NCI-H2081 treated with DMSO at 0.1 percent for 48 hours (cell line): ENCODE measurements around the gene CP.
A peak's percentile ranks its signal among the peaks of the same experiment; 100 is the strongest.

Experiments used
- DNase-seq: peaks from one replicate; lab custom pipeline; 2025; lab: John Stamatoyannopoulos, UW

Gene CP

DNA sequence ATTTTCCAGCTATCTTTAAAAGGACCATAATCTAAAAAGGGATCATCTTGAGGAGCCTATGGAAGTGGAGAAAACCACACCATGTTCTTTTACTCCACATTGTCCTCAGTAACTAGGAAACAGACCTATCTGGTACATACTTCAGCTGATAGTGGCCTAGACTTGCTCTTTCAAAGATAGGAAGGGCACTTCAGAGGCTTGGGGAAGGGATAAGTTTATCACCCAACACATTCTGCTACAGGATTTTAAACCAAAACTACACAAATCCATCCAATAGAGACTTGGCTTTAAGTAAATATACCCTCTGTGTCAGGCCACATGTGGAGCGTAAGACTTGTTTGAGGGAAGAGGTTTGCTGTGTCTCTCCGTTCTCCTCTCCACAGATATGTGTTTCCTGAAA is 35.4 kb downstream of the CP start:
- no peak for DNase-seq

DNA sequence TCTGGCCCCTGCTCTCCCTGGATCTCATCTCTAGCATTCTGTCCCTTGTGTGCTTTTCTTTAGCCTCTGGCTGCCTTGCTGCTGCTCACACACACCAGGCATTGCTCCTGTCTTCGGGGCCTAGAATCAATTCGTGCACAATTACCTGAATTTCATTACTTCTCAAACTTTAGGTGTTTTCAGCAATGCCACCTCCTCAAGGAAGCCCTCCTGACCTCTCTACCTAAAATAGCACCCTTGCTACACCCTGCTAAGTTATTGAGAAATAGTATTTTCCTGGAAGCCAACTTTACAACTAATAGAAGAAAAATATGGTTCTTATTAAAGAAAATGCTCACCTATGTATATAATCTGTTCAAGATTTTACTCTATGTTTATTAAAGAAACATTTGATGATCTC is 40.4 kb downstream of the CP start:
- DNase-seq = no peak

DNA sequence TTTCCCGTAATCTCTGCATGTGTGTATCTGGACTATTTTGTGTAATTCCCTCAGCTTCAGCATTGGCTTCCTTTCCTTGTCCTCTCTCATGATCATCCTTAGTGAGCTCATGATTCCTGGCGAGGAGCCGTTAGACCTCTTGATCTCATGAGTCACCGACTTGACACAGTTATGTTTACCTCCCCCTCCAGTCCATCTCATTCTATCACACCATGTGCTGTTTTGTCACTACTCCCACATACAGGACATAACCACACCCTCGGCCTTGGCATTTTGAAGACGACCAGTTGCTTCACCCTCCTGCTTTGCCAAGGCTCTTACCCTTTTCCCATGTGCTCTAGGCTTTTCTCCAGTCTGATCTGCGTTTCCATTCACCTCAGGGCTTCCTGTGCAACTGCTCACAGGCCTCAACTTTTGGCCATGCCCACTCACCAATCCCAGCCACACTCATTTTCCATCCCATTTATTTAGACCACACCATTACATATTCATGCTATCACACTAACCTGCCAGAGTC is 41.5 kb downstream of the CP start:
- no peak for DNase-seq

DNA sequence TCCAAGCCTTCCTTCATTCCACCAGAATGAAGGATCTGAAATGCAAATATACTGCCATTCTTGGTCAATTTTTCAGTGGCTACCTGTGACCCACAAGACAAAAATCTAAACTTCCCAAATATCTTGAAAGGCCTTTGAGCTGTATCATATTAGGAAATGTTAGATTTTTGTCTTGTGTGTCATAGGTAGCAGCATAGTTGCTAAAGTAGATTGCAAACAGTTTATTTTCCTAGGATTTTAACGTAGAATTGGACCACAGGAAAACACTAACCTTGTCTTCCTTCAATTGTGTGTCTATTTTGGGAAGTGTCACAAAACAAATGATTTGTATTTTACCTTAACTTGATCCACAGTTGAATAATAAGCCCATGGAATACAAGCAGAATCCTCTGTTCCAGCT is 42.4 kb downstream of the CP start:
- DNase-seq = no peak

DNA sequence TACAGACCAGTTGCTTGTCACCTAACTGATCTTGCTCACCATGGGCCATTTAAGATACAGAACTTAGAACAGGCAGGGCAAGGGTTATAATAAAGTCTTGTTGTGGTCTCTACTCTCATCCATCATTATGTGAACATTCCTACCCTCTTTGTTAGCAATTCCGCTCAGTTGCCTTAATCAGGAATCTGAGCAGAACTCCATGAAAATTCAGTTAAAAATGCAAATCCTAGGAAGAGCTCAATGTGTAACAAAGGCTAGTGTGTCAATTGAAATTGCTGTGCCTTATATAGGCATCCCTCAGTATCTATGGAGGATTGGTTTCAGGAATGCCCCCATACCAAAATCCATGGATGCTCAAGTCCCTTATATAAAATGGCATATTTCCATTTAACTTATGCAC is 44.5 kb downstream of the CP start:
- DNase-seq = no peak

DNA sequence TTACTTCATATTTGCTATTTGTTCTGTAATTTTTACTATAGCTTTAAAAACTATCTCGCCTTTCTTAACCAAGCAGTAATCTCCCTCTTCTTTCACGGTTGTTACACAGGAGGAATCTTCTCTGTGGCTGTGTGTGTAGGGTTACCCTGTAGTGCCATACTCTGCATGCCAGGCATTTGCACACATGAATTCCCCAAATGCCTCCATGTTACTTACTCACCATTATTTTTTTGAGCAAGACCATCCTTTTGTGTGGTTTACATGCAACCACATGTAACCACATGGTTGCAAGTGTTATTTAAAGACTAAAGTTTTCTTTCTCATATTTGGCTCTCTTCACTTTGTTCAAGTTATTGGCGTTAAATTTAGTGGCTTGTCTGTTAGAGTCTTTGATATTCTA is 46.7 kb downstream of the CP start:
- DNase-seq = no peak

DNA sequence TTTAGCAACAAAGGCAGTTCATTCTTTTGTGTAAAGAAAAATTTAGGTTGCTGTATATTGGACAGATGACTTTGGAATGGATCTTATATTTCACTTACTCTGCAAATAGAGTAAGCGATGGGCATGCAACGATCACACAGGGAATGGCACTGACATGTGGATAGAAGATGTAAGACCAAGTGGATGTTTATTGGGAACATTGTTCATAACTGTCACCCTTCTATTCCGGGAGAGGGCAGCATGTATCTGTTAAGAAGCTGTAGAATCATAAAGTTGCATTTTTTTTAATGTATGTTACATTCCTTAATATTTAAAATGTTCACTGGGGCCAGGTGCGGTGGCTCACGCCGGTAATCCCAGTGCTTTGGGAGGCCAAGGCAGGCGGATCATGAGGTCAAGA is 51.0 kb downstream of the CP start:
- DNase-seq = no peak

DNA sequence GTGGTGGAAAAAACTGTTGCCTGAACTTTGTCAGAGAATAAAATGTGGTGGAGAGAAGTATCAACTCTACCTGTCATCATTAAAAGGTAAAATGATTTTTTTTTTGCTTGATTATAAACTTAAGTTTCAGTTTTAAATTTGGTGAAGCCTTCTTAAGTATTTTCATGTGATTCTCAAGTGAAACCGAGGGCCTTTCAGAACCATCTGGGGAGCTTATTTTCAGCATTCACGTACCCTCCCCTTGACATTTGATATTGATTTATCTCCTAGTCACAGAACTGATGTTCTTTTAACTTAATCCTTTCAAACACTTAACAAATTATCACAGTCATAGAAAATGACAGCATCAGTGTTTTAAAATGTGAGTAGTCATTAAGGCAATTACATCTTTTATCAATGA is 53.7 kb downstream of the CP start:
- no peak for DNase-seq

DNA sequence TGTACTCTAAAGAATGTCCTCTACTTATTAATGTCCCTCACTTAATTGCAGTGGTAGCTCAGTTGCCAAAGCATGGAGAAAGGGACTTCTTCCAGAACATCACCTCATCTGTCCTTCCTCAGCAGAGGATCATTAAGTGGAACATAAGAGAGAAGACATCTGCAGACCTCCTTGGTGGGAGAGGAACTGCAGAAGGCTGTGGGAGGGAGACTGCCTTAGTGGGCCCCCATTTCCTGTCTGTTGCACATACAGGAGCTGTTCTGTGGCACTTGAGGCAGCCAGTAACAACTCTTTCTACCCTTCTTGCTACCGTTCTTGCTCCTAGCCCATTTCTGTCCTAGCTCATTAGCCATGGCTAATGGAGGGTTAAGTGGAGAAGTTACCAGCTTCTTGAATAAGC is 58.6 kb downstream of the CP start:
- DNase-seq = no peak

DNA sequence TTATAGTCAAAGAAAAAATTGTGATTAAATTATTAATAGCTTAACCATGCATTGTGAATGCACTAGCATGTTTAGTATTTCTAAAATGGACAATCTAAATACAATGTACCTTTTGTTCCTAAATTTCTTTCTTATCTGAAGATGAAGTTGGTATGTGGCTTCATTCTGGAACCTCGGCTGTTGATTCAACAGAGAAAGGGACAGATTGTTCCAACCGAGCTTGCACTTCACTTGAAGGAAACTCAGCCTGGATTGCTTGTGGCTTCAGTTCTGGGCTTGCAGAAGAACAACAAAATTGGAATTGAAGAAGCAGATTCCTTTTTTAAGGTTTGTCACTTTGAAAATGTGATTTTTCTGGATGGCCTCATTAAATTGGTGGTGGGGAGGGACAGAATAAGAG is 59.6 kb downstream of the CP start:
- no peak for DNase-seq

DNA sequence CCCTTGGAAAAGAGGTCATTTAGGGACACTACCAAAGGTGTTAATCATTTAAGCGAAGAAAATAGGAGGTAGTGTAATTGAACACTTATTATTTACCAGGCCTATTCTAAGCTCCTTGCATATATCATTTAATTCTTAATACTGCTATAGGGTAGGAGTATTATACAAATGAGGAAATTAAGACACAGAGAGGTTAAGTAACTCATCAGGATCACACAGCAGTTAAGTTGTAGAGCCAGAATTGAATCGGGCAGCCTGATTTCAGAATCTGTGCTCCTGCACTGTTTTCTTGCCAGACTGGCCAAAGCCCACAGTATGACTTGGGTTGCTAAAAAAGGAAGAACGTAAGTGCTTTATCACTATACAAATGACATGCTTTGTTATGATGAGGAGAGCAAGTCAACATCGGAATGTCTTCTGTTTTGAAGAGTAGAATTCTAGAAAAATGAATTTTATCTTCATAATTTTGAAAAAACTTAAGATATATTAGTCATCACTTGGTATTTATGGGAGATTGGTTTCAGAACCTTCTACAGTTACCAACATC is 60.8 kb downstream of the CP start:
- DNase-seq = no peak

DNA sequence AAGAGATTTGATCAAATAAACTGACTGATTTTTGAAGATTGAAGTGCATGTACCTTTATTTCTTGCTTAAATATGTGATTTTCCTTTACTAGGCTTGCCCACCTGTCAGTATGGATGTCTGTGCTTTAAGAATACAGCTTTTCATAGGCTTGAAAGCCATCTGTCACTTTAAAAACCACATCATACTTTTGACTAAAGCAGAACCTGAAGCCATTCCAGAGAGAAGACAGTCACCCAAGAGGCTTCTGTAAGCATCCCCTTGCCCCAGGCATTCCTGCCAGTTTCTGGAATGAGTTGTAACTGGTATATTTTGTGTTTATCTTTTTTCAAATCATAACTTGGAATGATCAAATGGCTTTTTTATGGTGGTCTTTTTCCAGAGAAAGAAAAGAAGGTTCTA is 68.2 kb downstream of the CP start:
- DNase-seq = no peak

DNA sequence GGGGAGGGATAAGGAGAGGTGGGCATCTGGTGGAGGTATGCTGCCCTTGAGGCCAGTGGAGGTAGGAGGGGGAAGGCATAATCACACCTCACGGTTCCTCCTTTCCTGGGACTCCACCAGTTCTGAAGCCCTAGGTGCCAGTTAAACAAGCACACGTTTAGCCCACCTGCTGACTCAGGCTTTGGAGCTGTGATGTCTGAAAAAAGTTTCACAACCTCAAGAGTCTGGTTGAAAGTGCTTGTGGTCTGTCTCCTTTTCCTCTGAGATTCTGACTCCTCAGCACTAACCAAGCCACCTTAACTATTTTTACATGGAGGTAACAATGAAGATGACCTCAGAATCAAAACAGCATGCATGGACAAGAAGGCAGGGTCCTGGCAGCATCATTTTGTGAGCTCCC is 69.2 kb downstream of the CP start:
- no peak for DNase-seq

DNA sequence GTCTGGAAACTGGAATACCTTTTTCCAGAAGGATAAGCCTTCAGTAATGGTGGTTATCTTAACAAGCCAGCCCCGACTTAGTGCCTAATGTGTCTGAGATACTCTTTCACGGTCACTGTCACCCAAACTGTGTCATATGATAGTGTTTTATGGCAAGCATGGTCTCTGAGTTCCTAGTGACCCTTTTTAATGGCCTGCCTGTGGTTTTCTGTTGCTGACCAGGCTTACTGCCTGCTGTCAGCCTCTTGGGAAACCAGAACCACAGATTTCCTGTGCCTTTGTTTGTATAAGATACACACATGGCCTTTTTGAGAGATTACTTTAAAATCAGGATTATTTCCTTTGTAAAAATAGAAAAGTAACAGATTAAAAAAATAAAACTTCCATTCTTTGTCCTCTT is 69.8 kb downstream of the CP start:
- no peak for DNase-seq

DNA sequence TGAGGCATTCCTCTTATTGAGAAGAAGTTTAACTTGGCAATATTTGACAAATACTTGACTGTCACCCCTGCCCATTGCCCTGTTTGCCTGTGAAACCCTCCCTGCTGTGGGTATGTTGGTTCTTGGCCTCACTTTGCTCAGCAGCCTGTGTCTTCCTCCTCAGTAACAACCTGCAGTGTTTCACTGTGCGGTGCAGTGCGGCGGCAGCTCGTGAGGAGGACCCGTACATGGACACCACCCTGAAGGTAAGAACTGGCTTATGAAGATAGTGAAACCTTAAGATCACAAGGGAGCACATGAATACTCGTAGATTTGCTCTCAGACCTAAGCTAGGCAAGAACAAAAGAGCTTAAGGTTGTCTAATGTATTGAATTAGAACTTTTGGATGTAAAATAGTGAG is 71.2 kb downstream of the CP start:
- no peak for DNase-seq

DNA sequence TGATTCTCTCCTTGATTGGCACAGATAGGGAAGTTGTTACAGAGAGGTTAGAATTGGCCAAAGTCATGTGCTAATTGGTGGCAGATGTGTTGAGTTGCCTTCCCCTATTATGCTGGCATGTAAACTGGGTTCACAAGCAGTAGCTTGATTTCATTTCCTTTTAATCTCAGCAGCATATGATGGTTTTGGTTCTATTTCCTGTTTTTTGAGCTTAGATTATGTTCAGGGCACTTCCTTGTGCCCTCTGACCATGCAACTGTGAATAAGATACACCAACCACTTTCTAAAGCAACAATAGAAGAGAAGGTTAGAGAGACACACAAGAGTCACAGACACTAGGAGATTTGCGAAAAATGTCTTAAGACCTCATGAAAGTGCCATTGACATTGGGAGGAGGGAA is 75.7 kb downstream of the CP start:
- DNase-seq = no peak

DNA sequence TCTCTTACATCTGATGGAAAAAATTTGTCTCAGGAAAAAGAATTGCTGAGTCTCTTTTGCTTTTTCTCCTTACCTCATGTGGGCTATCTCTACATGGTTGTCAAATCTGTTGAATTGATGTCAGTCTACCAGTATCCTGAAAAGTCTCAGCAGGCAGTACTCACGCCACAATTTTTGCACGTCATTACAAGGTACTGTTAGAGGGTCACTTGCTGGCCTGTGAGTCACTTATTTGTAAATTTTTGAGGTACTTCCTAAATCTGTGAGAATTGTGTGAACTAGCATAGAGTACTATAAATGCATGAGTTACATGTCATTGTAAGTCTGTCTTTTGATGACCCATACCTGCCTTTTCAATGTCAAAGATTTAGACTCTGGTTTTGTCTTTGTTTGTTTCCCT is 76.3 kb downstream of the CP start:
- DNase-seq = no peak

DNA sequence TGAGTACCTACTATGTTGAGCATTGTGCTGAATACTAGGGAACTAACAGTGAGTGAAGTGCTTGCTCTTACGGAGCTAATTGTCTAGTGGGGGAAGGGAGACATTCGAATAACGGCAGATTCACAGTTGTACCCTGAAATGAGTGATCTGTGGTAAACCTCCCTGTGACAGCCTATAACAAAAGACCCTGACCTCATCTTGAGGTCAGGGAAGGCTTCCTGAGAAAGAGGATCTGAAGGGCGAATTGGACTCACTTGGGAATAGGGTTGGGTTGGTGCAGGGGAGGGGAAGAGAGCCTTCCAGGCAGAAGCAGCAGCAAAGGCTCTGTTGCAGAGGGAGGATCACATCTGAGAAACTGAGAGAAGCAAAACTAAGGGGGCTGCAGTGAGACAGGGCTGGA is 78.9 kb downstream of the CP start:
- no peak for DNase-seq

DNA sequence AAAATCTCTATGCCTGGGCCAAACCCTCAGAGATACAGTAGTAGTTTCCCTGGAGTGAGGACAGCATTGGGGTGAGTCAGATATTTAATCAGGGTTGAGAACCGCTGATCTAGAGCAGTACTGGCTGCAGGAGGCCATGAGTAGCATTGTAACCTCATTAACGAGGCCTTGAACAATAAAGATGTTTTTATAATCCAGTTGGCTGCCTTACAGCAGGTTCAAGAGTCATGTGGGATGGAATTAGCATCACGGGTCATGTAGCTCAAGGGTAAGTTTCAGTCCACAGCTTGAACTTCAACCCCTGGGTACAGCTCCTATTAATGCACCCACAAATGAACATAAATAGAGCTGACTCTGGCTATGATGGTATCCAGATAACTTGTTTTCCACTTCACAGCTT is 87.1 kb downstream of the CP start:
- no peak for DNase-seq

DNA sequence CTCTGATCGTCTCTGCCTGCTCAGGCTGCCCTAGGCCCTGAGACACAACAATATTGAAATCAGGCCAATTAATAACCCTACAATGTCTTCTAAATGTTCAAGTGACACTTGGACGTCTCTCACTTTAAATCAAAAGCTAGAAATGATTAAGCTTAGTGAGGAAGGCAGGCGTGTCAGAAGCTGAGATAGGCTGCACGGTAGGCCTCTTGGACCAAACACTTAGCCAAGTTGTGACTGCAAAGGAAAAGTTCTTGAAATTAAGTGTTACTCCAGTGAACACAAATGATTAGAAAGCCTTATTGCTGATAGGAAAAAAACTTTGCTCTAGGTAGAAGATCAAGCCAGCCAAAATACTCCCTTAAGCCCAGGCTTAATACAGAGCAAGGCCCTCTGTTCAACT is 90.0 kb downstream of the CP start:
- no peak for DNase-seq

DNA sequence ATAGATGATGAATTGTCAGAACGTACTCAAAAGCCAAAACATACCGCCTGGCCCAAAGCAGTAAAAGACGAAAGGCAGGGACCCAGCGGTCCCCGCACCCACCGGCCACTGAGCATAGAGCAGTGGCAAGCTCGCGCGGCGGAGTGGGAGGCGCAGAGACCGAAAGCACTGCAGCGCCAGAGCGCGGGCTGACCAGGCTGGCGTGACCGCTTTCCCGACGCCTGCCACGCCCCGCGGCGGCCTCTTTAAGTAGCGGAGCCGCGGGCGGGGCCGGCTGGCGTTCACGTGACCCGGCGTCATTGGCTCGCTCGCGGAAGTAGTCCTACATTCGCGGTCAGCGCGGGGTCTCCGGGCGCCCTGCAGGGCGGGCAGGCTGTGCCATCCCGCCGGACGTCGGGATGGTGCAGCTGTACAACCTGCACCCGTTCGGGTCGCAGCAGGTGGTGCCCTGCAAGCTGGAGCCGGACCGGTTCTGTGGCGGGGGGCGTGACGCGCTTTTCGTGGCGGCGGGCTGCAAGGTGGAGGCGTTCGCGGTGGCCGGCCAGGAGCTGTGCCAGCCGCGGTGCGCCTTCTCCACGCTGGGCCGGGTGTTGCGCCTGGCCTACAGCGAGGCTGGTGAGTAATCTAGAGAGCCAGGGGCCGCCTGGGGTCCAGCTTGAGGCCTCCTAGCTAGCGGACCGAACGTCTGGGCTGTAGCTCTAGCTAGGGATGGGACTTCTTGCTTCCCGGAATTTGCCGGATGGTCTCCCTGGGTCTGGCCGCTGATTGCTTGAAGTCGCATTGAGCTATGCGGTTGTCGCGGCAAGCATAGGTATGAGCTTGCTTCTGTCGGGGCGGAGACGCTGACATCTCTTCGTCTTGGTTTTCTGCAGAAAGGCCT is 92.1 kb downstream of the CP start, which contains the start of gene HPS3:
Gene HPS3, plus strand, starts transcription at position 313 of the 880 bp plus-strand sequence. Its CDS starts 86 bp downstream, at position 399.
- DNase-seq = peak; percentile 56

DNA sequence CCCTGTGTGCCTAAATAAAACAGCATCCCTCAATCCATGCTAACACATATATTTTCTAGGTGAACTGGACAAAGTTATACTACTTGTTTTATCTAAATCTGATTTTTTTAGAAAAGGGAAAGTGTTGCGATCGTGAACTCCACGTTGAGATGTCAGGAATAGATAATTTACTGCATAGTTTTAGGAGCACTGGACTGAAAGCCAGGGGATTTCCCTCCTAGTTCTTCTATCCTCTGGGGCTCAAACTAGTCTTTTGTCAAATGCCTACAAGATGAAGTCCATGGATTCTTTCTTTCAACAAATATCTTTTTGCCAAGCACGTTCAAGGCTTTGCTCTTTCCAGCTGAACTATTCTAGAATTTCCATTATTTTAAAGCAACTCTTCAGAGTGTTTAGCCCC is 92.8 kb downstream of the CP start:
- no peak for DNase-seq

DNA sequence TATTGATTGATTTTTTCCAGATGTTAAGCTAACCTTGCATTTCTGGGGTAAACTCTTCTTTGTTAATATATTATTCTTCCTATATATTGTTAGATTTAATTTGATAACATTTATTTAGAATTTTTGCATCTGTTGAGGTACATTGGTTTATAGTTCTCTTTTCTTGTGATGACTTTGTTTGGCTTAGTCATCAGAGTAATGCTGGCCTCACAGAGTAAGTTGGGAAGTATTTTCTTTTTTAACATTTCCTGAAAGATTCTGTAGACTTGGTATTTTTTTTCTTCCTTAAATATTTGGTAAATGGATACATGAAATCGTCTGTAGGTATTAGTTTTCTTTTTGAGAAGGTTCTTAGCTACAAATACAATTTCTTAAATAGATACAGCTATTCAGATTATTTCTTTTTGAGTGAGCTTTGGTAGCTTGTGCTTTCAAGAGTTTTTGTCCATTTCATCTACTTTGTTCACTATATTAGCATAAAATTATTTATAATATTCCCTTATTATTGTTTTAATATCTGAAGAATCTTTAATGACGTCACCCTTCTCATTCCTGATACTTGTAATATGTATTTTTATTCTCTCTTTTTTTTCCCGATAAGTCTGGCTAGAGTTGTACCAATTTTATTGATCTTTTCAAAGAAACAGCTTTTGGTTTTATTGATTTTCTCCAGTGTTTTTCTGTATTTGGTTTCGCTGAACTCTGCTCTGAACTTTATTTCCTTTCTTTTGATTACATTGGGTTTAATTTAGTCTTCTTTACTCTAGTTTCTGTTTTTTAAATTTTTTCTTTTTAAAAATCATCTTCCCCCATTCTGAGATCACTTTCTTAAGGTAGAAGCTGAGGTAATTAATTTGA is 98.7 kb downstream of the CP start:
- no peak for DNase-seq
